ENCODE measurements around the gene C1orf21.

Gene C1orf21

GRCh38 chr1:184518736-184519357, 132.0 kb downstream of the C1orf21 start:
- no peak for DNase-seq (ENCODE audit: low read depth)

- no peak for DNase-seq (ENCODE audit: low read depth)
Measured at GRCh38 chr1:184520336-184520735, 133.5 kb downstream of the C1orf21 start.

GRCh38 chr1:184524248-184524647, 137.4 kb downstream of the C1orf21 start:
- no peak for DNase-seq (ENCODE audit: low read depth)

- no peak for DNase-seq (ENCODE audit: low read depth)
Measured at GRCh38 chr1:184527402-184527801, 140.6 kb downstream of the C1orf21 start.

- DNase-seq (ENCODE audit: low read depth), result no peak
Measured at GRCh38 chr1:184530226-184530625, 143.4 kb downstream of the C1orf21 start.

- no peak for DNase-seq (ENCODE audit: low read depth)
Measured at GRCh38 chr1:184531296-184531695, 144.5 kb downstream of the C1orf21 start.

- no peak for DNase-seq (ENCODE audit: low read depth)
Measured at GRCh38 chr1:184532199-184532598, 145.4 kb downstream of the C1orf21 start.

- DNase-seq (ENCODE audit: low read depth), result no peak
Measured at GRCh38 chr1:184533049-184533448, 146.2 kb downstream of the C1orf21 start.

GRCh38 chr1:184533915-184534314, 147.1 kb downstream of the C1orf21 start:
- DNase-seq (ENCODE audit: low read depth), result no peak

GRCh38 chr1:184534690-184535089, 147.9 kb downstream of the C1orf21 start:
- DNase-seq (ENCODE audit: low read depth), result no peak

GRCh38 chr1:184535191-184535970, 148.6 kb downstream of the C1orf21 start:
- DNase-seq (ENCODE audit: low read depth), result no peak

GRCh38 chr1:184536246-184536985, 149.6 kb downstream of the C1orf21 start:
- DNase-seq (ENCODE audit: low read depth), result no peak

- DNase-seq (ENCODE audit: low read depth), result no peak
Measured at GRCh38 chr1:184539580-184539979, 152.8 kb downstream of the C1orf21 start.

- DNase-seq (ENCODE audit: low read depth), result no peak
Measured at GRCh38 chr1:184541537-184542152, 154.8 kb downstream of the C1orf21 start.

- no peak for DNase-seq (ENCODE audit: low read depth)
Measured at GRCh38 chr1:184542291-184542690, 155.5 kb downstream of the C1orf21 start.

- no peak for DNase-seq (ENCODE audit: low read depth)
Measured at GRCh38 chr1:184545601-184546000, 158.8 kb downstream of the C1orf21 start.

- no peak for DNase-seq (ENCODE audit: low read depth)
Measured at GRCh38 chr1:184552446-184552845, 165.6 kb downstream of the C1orf21 start.

GRCh38 chr1:184553845-184554244, 167.0 kb downstream of the C1orf21 start:
- DNase-seq (ENCODE audit: low read depth), result no peak

- DNase-seq (ENCODE audit: low read depth), result no peak
Measured at GRCh38 chr1:184555665-184556641, 169.1 kb downstream of the C1orf21 start.

- DNase-seq (ENCODE audit: low read depth), result no peak
Measured at GRCh38 chr1:184556665-184557064, 169.8 kb downstream of the C1orf21 start.
